Measurements from ENCODE around the gene SIL1. TPM values are rescaled to one million over a fixed set of nuclear protein-coding genes. Genes with fewer than 3 reads are reported as not detected.
A peak's percentile ranks its signal among the peaks of the same experiment; 100 is the strongest.

SIL1 gene
- polyA plus RNA-seq, 1 experiment: 64.6 TPM

DNA sequence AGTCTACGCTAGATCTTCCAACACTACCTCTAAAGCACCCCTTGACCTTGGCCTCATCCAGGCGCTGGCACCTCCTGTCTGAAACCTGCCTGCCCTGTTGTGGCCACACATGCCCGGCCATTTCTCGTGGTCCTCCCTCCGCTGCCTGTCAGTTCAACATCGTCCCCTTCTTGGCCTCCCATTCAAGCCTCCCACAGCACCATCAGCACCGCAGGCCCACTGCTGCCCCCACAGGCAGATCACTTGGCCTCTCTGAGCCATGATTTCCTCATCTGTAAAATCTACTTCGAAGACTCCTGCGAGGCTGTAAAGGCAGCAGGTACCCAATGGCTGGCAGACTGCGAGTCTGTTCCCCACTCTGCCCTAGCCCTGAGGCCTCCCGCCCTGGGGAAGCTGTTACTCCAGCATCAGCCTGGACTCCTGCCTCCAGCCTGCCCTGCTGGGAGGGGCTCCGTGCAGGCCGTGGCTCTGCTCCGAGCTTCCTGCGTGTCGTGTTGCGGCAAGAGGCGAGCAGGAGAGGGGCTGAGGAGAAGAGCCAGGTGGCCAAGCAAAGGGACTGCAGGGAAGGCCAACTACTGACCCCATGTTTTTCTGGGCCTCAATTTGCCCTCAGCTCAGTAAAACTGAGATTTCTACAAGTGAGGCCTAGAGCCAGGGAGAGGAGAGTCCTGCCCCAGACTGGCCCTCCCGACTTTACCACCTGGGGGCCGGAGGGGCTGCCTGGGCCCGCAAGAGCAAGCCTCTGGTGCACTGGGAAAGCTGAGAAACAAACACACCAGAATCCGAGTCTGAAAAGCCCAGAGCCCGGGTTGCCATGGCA, 252.5 kb downstream of the SIL1 start:
- Histone ChIP-seq H3K27ac (ENCODE audit: low read depth, low read length) (no peak overlapping the region), H3K27me3 (ENCODE audit: control insufficient read depth, insufficient read depth, low read length) (no peaks in the 10 kb centered on the region), H3K4me3 (ENCODE audit: low read depth, low read length) (no peak overlapping the region), H3K9me3 (ENCODE audit: control insufficient read depth, insufficient read depth, low read length) (no peaks in the 10 kb centered on the region; the same call in 1 of the 2 replicates)
- no peak for DNase-seq (ENCODE audit: low read depth, low spot score)
- TF ChIP-seq, protein P1, sequence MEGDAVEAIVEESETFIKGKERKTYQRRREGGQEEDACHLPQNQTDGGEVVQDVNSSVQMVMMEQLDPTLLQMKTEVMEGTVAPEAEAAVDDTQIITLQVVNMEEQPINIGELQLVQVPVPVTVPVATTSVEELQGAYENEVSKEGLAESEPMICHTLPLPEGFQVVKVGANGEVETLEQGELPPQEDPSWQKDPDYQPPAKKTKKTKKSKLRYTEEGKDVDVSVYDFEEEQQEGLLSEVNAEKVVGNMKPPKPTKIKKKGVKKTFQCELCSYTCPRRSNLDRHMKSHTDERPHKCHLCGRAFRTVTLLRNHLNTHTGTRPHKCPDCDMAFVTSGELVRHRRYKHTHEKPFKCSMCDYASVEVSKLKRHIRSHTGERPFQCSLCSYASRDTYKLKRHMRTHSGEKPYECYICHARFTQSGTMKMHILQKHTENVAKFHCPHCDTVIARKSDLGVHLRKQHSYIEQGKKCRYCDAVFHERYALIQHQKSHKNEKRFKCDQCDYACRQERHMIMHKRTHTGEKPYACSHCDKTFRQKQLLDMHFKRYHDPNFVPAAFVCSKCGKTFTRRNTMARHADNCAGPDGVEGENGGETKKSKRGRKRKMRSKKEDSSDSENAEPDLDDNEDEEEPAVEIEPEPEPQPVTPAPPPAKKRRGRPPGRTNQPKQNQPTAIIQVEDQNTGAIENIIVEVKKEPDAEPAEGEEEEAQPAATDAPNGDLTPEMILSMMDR (IDR thresholded peaks at IDR 0.05; ENCODE audit: low read depth, low read length): peak; percentile 16; the same call in 1 of the 2 replicates
- ChIA-PET POLR2A (no interaction called here), CTCF (no interaction called here)

GRCh38 chr5:138944527-138945322, 253.4 kb downstream of the SIL1 start:
- CTCF ChIA-PET: no interaction called here

GRCh38 chr5:138943599-138944173, 254.5 kb downstream of the SIL1 start:
- no peak for DNase-seq (ENCODE audit: low read depth, low spot score)
- TF ChIP-seq, protein P1 (IDR thresholded peaks at IDR 0.05; ENCODE audit: low read depth, low read length): no peak
- Histone ChIP-seq H3K4me3 (ENCODE audit: low read depth, low read length) (no peak overlapping the region), H3K9me3 (ENCODE audit: control insufficient read depth, insufficient read depth, low read length) (no peaks in the 10 kb centered on the region; the same call in 1 of the 2 replicates), H3K27me3 (ENCODE audit: control insufficient read depth, insufficient read depth, low read length) (no peaks in the 10 kb centered on the region), H3K27ac (ENCODE audit: low read depth, low read length) (no peak overlapping the region)
- CTCF ChIA-PET: no interaction called here
- POLR2A ChIA-PET: no interaction called here

More at GRCh38 chr5:138944527-138945322, 253.4 kb downstream of the SIL1 start:
- POLR2A ChIA-PET: no interaction called here
- H3K9me3 ChIP-seq (ENCODE audit: control insufficient read depth, insufficient read depth, low read length): no peaks in the 10 kb centered on the region; the same call in 1 of the 2 replicates
- H3K27me3 ChIP-seq (ENCODE audit: control insufficient read depth, insufficient read depth, low read length): no peaks in the 10 kb centered on the region
- no peak for DNase-seq (ENCODE audit: low read depth, low spot score)
- TF ChIP-seq, protein P1 (IDR thresholded peaks at IDR 0.05; ENCODE audit: low read depth, low read length): no peak
- H3K4me3 ChIP-seq (ENCODE audit: low read depth, low read length): no peak overlapping the region
- no peak overlapping the region for H3K27ac ChIP-seq (ENCODE audit: low read depth, low read length)

- H3K27ac ChIP-seq (ENCODE audit: low read depth, low read length): no peak overlapping the region
- TF ChIP-seq, protein P1 (IDR thresholded peaks at IDR 0.05; ENCODE audit: low read depth, low read length): no peak
- no peak for DNase-seq (ENCODE audit: low read depth, low spot score)
- no peaks in the 10 kb centered on the region for H3K27me3 ChIP-seq (ENCODE audit: control insufficient read depth, insufficient read depth, low read length)
- H3K9me3 ChIP-seq (ENCODE audit: control insufficient read depth, insufficient read depth, low read length): no peaks in the 10 kb centered on the region; the same call in 1 of the 2 replicates
- ChIA-PET POLR2A (no interaction called here), CTCF (no interaction called here)
- H3K4me3 ChIP-seq (ENCODE audit: low read depth, low read length): no peak overlapping the region
These were observed 255.3 kb downstream of the SIL1 start for GRCh38 chr5:138942861-138943260.
